Mesendoderm (in vitro differentiated cells): ENCODE data around the gene HLA-DRB1.

Experiments
- DNase-seq: peaks from one replicate; pipeline ENCODE4 v3.0.0; 2013
- H2AK5ac ChIP-seq: 2 replicates; pipeline ENCODE4 v1.6.1; 2013; ENCODE audit warnings: low read length, inconsistent platforms
- H2BK120ac ChIP-seq: 2 replicates; pipeline ENCODE4 v1.6.1; 2013; ENCODE audit warnings: low read depth, mild to moderate bottlenecking, low read length, moderate library complexity, mixed read lengths
- H2BK15ac ChIP-seq: replicated peaks from 2 replicates; pipeline ENCODE4 v1.6.1; 2013; ENCODE audit warnings: low read depth, mild to moderate bottlenecking, moderate library complexity
- H2BK5ac ChIP-seq: 2 replicates; pipeline ENCODE4 v1.6.1; 2013; ENCODE audit warnings: low read length, inconsistent platforms
- H3K18ac ChIP-seq: 2 replicates; pipeline ENCODE4 v1.6.1; 2013; ENCODE audit warnings: mild to moderate bottlenecking, low read length, mixed read lengths
- H3K23ac ChIP-seq: one replicate; pipeline ENCODE4 v1.6.1; 2013; ENCODE audit warnings: low read length
- H3K27ac ChIP-seq: 2 replicates; pipeline ENCODE4 v1.5.1; 2013; ENCODE audit warnings: low read depth, mild to moderate bottlenecking, inconsistent platforms, low read length, moderate library complexity
- H3K27me3 ChIP-seq: 2 replicates; pipeline ENCODE4 v1.6.1; 2013; ENCODE audit warnings: low read length, control low read depth, mild to moderate bottlenecking, inconsistent platforms; ENCODE audit not compliant: insufficient read depth, poor library complexity
- H3K36me3 ChIP-seq: 2 replicates; pipeline ENCODE4 v1.6.1; 2013; ENCODE audit warnings: low read length, inconsistent platforms; ENCODE audit not compliant: control insufficient read depth, insufficient read depth
- H3K4ac ChIP-seq: one replicate; pipeline ENCODE4 v1.6.1; 2013; ENCODE audit warnings: low read depth, mild to moderate bottlenecking, low read length, moderate library complexity
- H3K4me1 ChIP-seq: 2 replicates; pipeline ENCODE4 v1.6.1; 2013; ENCODE audit warnings: low read depth, low read length, inconsistent platforms; ENCODE audit not compliant: control insufficient read depth
- H3K4me2 ChIP-seq: 2 replicates; pipeline ENCODE4 v1.6.1; 2013; ENCODE audit warnings: low read length
- H3K4me3 ChIP-seq: 2 replicates; pipeline ENCODE4 v1.5.1; 2013; ENCODE audit warnings: mild to moderate bottlenecking, low read length
- H3K56ac ChIP-seq: one replicate; pipeline ENCODE4 v1.6.1; 2013; ENCODE audit warnings: low read length
- H3K79me1 ChIP-seq: 2 replicates; pipeline ENCODE4 v1.6.1; 2013; ENCODE audit warnings: low read length, inconsistent platforms
- H3K79me2 ChIP-seq: 2 replicates; pipeline ENCODE4 v1.6.1; 2013; ENCODE audit warnings: mild to moderate bottlenecking, low read length; ENCODE audit not compliant: control insufficient read depth, insufficient read depth
- H3K9ac ChIP-seq: 2 replicates; pipeline ENCODE4 v1.6.1; 2013; ENCODE audit warnings: low read length, inconsistent platforms
- H4K5ac ChIP-seq: one replicate; pipeline ENCODE4 v1.6.1; 2013; ENCODE audit warnings: low read length
- H4K8ac ChIP-seq: one replicate; pipeline ENCODE4 v1.6.1; 2013; ENCODE audit warnings: low read depth, mild to moderate bottlenecking, control low read depth, low read length, moderate library complexity
- WGBS: extraction: QIAGEN DNeasy Blood & Tissue Kit; methylation state at CpG from one replicate; pipeline ENCODE4 v1.1.7; 2013; ENCODE audit warnings: low lambda C conversion rate, missing lambda C conversion rate; ENCODE audit not compliant: insufficient coverage; ENCODE audit errors: extremely low coverage; 5-methylcytosine and 5-hydroxymethylcytosine counted together

HLA-DRB1 gene

GRCh38 chr6:32613475-32613874, 23.8 kb upstream of the HLA-DRB1 start:
- no peak overlapping the region for H3K9ac ChIP-seq
- H3K4me3 ChIP-seq: no peak overlapping the region
- no peaks in the 10 kb centered on the region for H3K4me1 ChIP-seq
- H3K4me2 ChIP-seq: no peak overlapping the region
- no peak for DNase-seq
- no peak overlapping the region for H2AK5ac ChIP-seq
- no peaks in the 10 kb centered on the region for H3K27me3 ChIP-seq
- H3K79me1 ChIP-seq: no peaks in the 10 kb centered on the region
- H3K4ac ChIP-seq: no peak overlapping the region
- no peak overlapping the region for H2BK15ac ChIP-seq
- H3K18ac ChIP-seq: no peak overlapping the region
- H3K56ac ChIP-seq: no peak overlapping the region
- no peak overlapping the region for H2BK120ac ChIP-seq
- WGBS: no CpG with 5 or more reads among the region's 6 CpGs
- H3K36me3 ChIP-seq: no peaks in the 10 kb centered on the region
- no peak overlapping the region for H4K5ac ChIP-seq
- no peak overlapping the region for H2BK5ac ChIP-seq
- no peak overlapping the region for H3K27ac ChIP-seq
- H4K8ac ChIP-seq: no peak overlapping the region
- H3K79me2 ChIP-seq: no peaks in the 10 kb centered on the region
- no peak overlapping the region for H3K23ac ChIP-seq

GRCh38 chr6:32610682-32611296, 21.1 kb upstream of the HLA-DRB1 start:
- no peak overlapping the region for H2BK15ac ChIP-seq
- no peaks in the 10 kb centered on the region for H3K36me3 ChIP-seq
- no peak overlapping the region for H2BK5ac ChIP-seq
- no peak overlapping the region for H3K4me3 ChIP-seq
- H3K27me3 ChIP-seq: no peaks in the 10 kb centered on the region
- H3K4me2 ChIP-seq: no peak overlapping the region
- no peak overlapping the region for H3K23ac ChIP-seq
- no peak overlapping the region for H3K56ac ChIP-seq
- no peak for DNase-seq
- no peaks in the 10 kb centered on the region for H3K4me1 ChIP-seq
- no peaks in the 10 kb centered on the region for H3K79me1 ChIP-seq
- H3K79me2 ChIP-seq: no peaks in the 10 kb centered on the region
- H3K4ac ChIP-seq: no peak overlapping the region
- H3K9ac ChIP-seq: no peak overlapping the region
- no peak overlapping the region for H2BK120ac ChIP-seq
- no peak overlapping the region for H4K8ac ChIP-seq
- no peak overlapping the region for H3K18ac ChIP-seq
- no CpG with 5 or more reads among the region's 3 CpGs for whole genome bisulfite sequencing
- no peak overlapping the region for H2AK5ac ChIP-seq
- H3K27ac ChIP-seq: no peak overlapping the region
- H4K5ac ChIP-seq: no peak overlapping the region

GRCh38 chr6:32609731-32610640, 20.3 kb upstream of the HLA-DRB1 start:
- no peak overlapping the region for H3K27ac ChIP-seq
- H2BK15ac ChIP-seq: no peak overlapping the region
- no peaks in the 10 kb centered on the region for H3K79me2 ChIP-seq
- H3K18ac ChIP-seq: no peak overlapping the region
- no peak overlapping the region for H3K23ac ChIP-seq
- no peaks in the 10 kb centered on the region for H3K27me3 ChIP-seq
- H3K4me2 ChIP-seq: no peak overlapping the region
- H2BK5ac ChIP-seq: no peak overlapping the region
- DNase-seq: peak; percentile 98
- H4K8ac ChIP-seq: no peak overlapping the region
- no peaks in the 10 kb centered on the region for H3K4me1 ChIP-seq
- H3K56ac ChIP-seq: no peak overlapping the region
- H2AK5ac ChIP-seq: no peak overlapping the region
- WGBS: 100% methylated on average over 1 of the region's 8 CpGs
- no peak overlapping the region for H4K5ac ChIP-seq
- H3K9ac ChIP-seq: no peak overlapping the region
- no peaks in the 10 kb centered on the region for H3K79me1 ChIP-seq
- no peak overlapping the region for H3K4me3 ChIP-seq
- H3K4ac ChIP-seq: no peak overlapping the region
- H2BK120ac ChIP-seq: no peak overlapping the region
- no peaks in the 10 kb centered on the region for H3K36me3 ChIP-seq

- 100% methylated on average over 3 of the region's 3 CpGs for WGBS
- H3K56ac ChIP-seq: no peak overlapping the region
- no peak overlapping the region for H2BK5ac ChIP-seq
- no peaks in the 10 kb centered on the region for H3K4me1 ChIP-seq
- H3K4ac ChIP-seq: no peak overlapping the region
- H2AK5ac ChIP-seq: no peak overlapping the region
- H3K79me2 ChIP-seq: no peaks in the 10 kb centered on the region
- H3K27ac ChIP-seq: no peak overlapping the region
- H3K18ac ChIP-seq: no peak overlapping the region
- H3K79me1 ChIP-seq: no peaks in the 10 kb centered on the region
- H2BK15ac ChIP-seq: no peak overlapping the region
- no peak overlapping the region for H3K9ac ChIP-seq
- H3K23ac ChIP-seq: no peak overlapping the region
- H3K36me3 ChIP-seq: no peaks in the 10 kb centered on the region
- H3K4me3 ChIP-seq: no peak overlapping the region
- H4K8ac ChIP-seq: no peak overlapping the region
- H3K27me3 ChIP-seq: no peaks in the 10 kb centered on the region
- no peak overlapping the region for H4K5ac ChIP-seq
- peak overlapping the region; percentile 54 for H2BK120ac ChIP-seq
- DNase-seq: no peak
- H3K4me2 ChIP-seq: no peak overlapping the region
Measured at GRCh38 chr6:32609391-32609730, 19.7 kb upstream of the HLA-DRB1 start.

- Histone ChIP-seq H4K8ac (no peak overlapping the region), H2BK5ac (no peak overlapping the region), H3K9ac (no peak overlapping the region), H2AK5ac (no peak overlapping the region), H3K23ac (no peak overlapping the region), H4K5ac (no peak overlapping the region), H2BK120ac (no peak overlapping the region), H3K27me3 (no peaks in the 10 kb centered on the region), H3K79me1 (no peaks in the 10 kb centered on the region), H3K36me3 (no peaks in the 10 kb centered on the region), H3K56ac (no peak overlapping the region), H3K79me2 (no peaks in the 10 kb centered on the region), H3K27ac (no peak overlapping the region), H2BK15ac (no peak overlapping the region), H3K4me3 (no peak overlapping the region), H3K4ac (no peak overlapping the region), H3K4me2 (no peak overlapping the region), H3K18ac (no peak overlapping the region), H3K4me1 (no peaks in the 10 kb centered on the region)
- WGBS: no CpG with 5 or more reads among the region's 3 CpGs
- DNase-seq: no peak
Measured at GRCh38 chr6:32608362-32608761, 18.7 kb upstream of the HLA-DRB1 start.
